ENCODE results near the gene CXorf66. TPM values are rescaled to one million over a fixed set of nuclear protein-coding genes. Genes with fewer than 3 reads are reported as not detected.

Gene CXorf66
- total RNA-seq (2022; extraction: Qiagen RNA extraction), result not detected in 5 replicates

GRCh38 chrX:139965421-139965820, at the start of gene CXorf66:
Gene CXorf66, minus strand, starts transcription at chrX:139965521. Its CDS starts 25 bp downstream, at chrX:139965496.

GRCh38 chrX:139932901-139933796, 32.2 kb downstream of the CXorf66 start, which contains the start of gene ATP11C:
Gene ATP11C, minus strand, starts transcription at chrX:139933053. Its CDS starts 1,011 bp downstream, at chrX:139932042.

Other genes with a start within 250 kb of the CXorf66 start
- gene ATP11C, start 32.5 kb downstream of the CXorf66 start, total RNA-seq (2022; extraction: Qiagen RNA extraction), result 8.1 to 16.8 TPM (median 11.4 TPM) in 5 replicates

Data from A549 treated with Hydrocortisone at 1 μM for 4 hours (cell line).